HG03060 (cell line): ENCODE results near the gene TFEB.

Experiments
- ATAC-seq: cut with Tn5 transposase; IDR thresholded peaks from one replicate; pipeline ENCODE4 v1.9.1; 2021; ENCODE audit warnings: low read depth, moderate number of reproducible peaks; ENCODE audit not compliant: unreplicated experiment

TFEB gene

DNA sequence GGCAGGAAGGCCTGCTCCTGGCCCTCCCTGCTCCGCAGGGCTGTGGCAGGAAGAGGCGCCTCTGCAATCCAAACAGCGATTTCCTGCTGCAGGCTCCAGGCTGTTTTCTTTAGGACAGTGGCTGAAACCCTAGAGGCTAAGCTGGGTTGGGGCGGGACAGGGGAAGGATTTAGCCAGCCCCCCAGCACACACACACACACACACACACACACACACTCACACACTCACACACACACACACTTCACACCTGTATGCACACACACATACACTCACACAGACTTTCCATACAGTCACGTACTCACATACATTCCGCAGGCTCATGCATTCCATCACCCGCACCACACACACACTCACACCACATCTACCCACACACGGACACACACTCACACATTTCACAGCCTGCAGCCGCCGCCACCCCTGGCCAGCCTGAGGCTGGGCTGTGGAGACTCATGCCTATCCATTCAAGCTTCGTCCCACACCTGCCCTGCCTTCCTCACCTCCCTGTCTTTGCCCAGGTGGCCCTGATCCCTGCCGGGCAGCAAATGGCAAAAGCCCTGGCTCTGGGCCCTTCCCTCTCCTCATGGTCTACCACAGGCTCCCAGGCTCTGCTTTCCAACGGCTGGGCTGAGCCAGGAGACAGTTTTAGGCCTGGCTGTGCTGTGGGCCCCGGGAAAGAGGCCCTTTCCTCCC lies 79.3 kb downstream of the TFEB start:
- ATAC-seq, result no peak

DNA sequence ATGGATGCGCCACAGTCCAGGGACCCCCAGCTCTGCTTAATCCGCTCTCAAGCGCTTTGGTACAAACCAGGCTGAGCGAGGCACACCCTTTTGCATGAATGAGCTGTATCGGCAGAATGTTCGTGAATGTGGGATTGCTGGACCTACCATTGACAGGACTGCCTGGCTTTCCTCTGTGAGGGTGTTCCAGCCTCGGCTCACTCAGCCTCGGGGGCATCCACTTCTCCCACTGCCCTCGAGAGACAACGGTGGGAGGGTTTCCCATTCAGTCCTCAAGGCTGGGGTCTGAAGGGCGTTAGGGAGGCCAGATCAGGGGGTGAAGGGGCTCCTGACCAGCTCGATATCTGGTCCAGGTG lies 79.8 kb downstream of the TFEB start:
- ATAC-seq, result no peak

GRCh38 chr6:41655176-41655575 lies 80.2 kb downstream of the TFEB start:
- ATAC-seq, result no peak

DNA sequence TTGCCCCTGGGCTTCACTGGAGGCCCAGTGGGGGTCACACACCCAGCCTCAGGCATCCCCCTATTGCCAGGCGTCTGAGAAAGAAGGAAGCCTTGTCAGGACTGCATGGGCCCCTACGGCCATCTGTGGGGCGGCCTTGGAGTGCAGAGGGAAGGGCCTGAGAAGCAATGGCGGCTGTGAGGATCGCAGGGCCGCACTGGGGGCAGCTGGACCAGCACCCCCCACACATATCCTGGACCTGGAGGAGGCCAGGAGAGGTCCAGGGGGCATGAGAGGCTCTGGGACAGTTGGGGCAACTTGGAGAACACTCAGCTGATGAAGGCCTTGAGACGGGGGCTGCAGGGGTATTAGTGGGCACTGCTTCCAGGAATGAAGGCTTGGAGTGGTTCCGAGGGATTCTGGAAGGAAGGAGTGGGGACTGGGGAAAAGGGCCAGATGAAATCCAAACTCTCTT lies 80.7 kb downstream of the TFEB start:
- ATAC-seq, result no peak

DNA sequence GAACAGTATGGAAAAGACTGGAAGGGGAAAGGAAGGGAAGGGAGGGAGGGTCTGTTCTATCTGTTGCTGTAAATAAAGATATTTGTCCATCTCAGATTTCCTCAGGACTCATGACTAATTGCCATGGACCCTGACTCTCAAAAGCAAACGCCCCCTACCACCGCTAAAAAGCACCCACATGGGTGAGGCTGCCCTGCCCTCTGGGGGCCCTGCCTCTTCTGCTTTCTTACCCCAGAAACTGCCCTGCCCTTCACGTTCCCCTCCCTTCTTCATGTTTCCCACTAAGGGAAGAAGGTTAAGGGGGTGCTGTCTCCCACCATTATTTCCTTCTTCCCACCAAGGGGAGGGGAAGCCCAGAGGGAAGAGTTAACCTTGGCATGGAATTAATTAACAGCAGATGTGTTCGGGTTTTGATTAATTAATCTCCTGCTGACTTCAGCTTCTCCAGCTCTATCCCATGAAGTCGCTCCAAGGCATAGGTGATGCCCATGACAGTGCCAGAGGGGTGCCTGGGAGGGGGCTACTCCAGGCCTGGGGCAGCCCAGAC lies 81.2 kb downstream of the TFEB start:
- no peak for ATAC-seq

DNA sequence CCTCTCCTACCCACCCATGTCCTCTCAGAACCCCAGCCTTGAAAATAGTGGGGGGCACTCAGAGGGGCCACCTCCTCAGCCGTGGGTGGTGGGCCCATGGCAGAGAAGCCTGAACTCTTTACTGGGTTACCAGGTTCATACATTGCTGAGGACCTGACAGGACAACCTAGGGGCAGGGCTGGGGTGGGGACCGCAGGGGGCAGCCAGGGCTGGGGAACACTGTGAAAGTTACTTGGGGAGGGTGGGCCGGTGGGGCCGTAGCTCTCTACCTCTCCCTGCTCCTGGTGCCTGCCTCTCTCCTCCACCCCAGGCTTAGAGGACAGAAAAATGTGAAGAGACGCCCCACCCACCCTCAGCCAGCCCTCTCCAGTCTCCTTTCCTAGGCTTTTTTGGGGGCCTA lies 81.7 kb downstream of the TFEB start:
- ATAC-seq, result no peak

DNA sequence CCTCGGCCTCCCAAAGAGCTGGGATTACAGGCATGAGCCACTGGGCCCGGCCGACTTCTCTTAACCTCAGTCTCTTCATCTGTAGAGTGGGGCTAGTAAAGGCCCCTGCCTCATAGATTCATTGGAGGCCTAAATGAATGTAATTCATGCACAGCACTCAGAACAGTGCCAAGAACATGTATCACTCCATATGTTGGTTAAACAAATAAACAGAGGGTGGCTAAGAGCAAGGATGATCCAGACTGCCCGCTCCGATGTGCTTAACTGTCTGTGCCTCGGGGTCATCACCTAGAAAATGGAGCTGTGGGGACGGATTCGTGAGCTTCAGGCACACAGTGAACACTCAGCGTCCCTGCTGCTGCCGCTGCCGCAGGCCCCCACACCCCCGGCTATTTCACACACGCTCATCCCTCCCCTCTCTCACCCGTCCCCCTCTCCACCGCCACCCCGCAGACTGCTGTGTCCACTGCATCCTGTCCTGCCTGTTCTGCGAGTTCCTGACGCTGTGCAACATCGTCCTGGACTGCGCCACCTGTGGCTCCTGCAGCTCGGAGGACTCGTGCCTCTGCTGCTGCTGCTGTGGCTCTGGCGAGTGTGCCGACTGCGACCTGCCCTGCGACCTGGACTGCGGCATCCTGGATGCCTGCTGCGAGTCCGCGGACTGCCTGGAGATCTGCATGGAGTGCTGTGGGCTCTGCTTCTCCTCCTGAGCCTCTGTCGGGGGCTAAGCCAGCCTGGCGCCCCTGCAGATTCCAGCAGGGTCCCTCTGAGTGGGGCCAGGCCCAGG lies 82.3 kb downstream of the TFEB start:
- no peak for ATAC-seq

- no peak for ATAC-seq
Observed at GRCh38 chr6:41651962-41652657, 83.3 kb downstream of the TFEB start.

DNA sequence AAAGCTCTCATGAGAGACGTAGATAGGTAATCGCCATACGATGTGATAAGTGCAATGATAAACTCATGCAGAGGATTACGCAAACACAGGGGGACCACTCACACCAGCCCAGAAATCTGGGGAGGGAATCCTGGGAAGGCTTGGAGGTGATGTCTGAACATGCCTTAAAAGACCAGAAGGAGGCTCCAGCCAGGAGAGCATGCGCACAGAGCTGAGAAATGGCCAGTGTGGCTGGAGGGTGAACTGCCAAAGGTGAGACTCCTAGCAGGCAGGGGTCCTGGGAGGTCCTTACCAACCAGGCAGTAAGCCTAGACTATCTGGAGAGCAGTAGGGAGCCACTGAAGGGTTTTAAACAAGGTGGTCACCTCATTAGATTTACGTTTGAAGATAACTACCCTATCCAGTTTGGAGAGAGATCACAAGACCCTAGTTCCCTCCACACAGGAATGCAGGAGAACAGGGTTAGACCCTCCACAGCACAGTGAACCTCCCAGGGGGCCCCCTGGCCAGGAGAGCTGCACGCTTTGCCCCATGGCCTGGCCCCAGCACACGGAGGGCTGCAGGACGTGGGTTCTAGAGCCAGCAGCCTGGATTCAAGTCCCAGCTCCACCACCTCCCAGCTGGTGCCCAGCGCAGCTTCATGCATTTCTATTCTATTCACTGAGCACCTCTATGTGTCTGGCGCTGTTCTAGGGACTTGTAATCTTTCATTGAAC lies 84.0 kb downstream of the TFEB start:
- no peak for ATAC-seq

GRCh38 chr6:41650120-41650519 lies 85.3 kb downstream of the TFEB start:
- no peak for ATAC-seq

DNA sequence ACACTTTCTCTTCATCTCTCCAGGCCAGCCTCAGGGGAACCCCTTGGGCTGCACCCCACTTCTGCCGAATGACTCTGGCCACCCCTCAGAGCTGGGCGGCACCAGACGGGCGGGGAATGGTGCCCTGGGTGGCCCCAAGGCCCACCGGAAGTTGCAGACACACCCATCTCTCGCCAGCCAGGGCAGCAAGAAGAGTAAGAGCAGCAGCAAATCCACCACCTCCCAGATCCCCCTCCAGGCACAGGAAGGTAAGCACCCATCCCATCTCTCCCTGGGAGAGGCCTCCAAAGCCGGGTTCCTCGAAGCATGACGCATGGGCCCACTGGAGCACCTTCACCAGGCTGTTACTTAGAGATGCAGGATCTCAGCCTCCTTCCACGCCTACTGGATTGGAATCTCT lies 85.8 kb downstream of the TFEB start:
- ATAC-seq, result no peak

GRCh38 chr6:41648921-41649320 lies 86.5 kb downstream of the TFEB start:
- ATAC-seq, result no peak

DNA sequence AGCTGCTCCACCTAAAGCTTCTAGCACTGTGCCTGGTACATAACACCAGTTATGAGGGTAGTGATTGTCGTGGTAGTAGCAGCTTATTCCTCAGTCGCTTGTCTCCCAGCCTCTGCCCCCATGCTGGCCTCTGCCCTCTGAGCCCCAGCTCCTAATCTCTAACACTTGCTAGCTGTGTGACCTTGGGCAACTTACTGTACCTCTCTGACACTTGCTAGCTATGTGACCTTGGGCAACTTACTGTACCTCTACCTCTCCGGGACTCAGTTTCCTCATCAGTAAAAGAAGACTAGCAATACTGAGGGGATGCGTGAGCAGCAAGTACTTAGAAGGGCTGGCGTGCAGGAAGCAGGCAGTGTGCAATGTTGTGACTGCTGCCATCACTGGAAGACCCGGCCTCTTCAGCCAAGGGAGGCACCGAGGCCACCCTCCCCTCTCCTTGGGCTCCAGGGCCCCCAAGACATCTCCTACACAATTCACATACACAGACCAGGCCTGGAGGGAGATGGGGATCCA lies 87.3 kb downstream of the TFEB start:
- ATAC-seq, result no peak

GRCh38 chr6:41647061-41647511 lies 88.3 kb downstream of the TFEB start:
- no peak for ATAC-seq

DNA sequence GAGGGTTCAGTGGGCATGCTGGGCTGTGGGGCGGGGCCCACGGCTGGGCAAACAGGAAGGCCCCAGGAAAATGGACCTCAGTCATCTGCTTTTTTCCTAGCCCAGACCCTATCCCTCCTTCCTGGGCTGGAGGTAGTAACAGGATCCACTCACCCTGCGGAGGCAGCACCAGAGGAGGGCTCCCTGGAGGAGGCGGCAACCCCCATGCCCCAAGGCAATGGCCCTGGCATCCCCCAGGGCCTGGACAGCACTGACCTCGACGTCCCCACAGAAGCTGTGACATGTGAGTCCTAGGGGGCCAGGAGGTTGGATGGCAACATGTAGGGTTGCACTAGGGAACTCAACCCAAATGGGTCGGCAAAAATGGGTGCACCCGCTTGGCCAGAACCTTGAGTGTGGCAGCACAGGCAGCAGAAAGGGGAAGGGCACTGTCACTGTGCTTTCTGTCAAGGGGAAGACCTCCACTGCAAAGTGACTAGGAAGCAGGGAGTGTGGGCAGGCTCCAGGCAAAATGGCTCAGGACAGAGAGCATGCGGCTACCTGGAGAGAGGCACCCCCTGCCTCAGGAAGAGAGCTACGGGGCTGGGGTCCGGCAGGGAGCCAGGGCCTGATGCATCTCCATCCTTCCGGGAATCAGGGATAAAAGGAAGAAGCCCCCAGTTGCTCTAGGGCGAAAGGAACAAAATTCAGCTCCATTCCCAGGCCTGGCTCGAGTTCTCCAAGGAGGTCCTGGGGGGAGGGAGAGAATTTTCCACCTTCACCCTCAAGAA lies 89.2 kb downstream of the TFEB start:
- ATAC-seq, result no peak

GRCh38 chr6:41645007-41645618 lies 90.3 kb downstream of the TFEB start:
- ATAC-seq, result no peak

- no peak for ATAC-seq
Observed at GRCh38 chr6:41644297-41644879, 91.0 kb downstream of the TFEB start.

- ATAC-seq, result no peak
Observed at GRCh38 chr6:41643899-41644269, 91.5 kb downstream of the TFEB start.
